Left ventricle myocardium inferior (tissue), 1 donor: ENCODE results near the gene PTPN13. TPM values are rescaled to one million over a fixed set of nuclear protein-coding genes. Genes with fewer than 3 reads are reported as not detected.

ENCODE experiments used
- DNase-seq: peaks from one replicate; pipeline ENCODE4 v3.0.0-alpha.2; 2020
- H3K27ac ChIP-seq: fragments of 200-600 bp; replicated peaks from 2 replicates; pipeline ENCODE4 v1.8.0; 2021
- H3K27me3 ChIP-seq: fragments of 200-600 bp; 2 replicates; pipeline ENCODE4 v1.8.0; 2021; ENCODE audit warnings: low read depth
- H3K36me3 ChIP-seq: fragments of 200-600 bp; 2 replicates; pipeline ENCODE4 v1.8.0; 2021
- H3K4me1 ChIP-seq: fragments of 200-600 bp; 2 replicates; pipeline ENCODE4 v1.8.0; 2021
- H3K4me3 ChIP-seq: fragments of 200-600 bp; 2 replicates; pipeline ENCODE4 v1.8.0; 2021; ENCODE audit warnings: mild to moderate bottlenecking, moderate library complexity
- H3K9me3 ChIP-seq: fragments of 200-600 bp; replicated peaks from 2 replicates; pipeline ENCODE4 v1.8.0; 2021
- intact Hi-C: fragments of 100-400 bp; cut with micrococcal nuclease; formaldehyde crosslinking; loops from one replicate; pipeline ENCODE4 v1.11.0; 2022
- total RNA-seq: library from RNA; stranded (reverse); fragmentation: NEBNext Ultra II Directional; extraction: Animal tissue kit (Norgen Biotek cat#: 25700); gene quantifications from one replicate; pipeline ENCODE4 v1.2.1, GENCODE V29; 2021
- TF ChIP-seq, protein P1 (sequence below): fragments of 200-600 bp; IDR thresholded peaks from 2 replicates; pipeline ENCODE4 v1.8.0; 2021; ENCODE audit warnings: antibody characterized with exemption, mild to moderate bottlenecking, borderline replicate concordance
- donor health status: DM: no; HTN: yes; CAD: no; lungs with severe emphysema.

PTPN13 gene
- total RNA-seq, 1 donor from 2014 or later: 3.8 TPM

DNA sequence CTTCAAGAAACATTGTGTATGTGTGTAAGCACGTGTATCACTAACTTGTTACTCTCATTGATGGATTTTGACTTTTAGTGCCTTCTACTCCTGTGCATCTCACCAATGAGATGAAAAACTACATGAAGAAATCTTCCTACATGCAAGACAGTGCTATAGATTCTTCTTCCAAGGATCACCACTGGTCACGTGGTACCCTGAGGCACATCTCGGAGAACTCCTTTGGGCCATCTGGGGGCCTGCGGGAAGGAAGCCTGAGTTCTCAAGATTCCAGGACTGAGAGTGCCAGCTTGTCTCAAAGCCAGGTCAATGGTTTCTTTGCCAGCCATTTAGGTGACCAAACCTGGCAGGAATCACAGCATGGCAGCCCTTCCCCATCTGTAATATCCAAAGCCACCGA lies 168.5 kb downstream of the PTPN13 start:
- intact Hi-C loops: no loop called here
- Histone ChIP-seq H3K9me3 (no peaks in the 10 kb centered on the region), H3K4me1 (no peaks in the 10 kb centered on the region), H3K36me3 (peaks cover 5% of the 10 kb centered on the region), H3K27me3 (no peaks in the 10 kb centered on the region), H3K27ac (no peak overlapping the region), H3K4me3 (no peak overlapping the region)
- no peak for DNase-seq
- TF ChIP-seq, protein P1, sequence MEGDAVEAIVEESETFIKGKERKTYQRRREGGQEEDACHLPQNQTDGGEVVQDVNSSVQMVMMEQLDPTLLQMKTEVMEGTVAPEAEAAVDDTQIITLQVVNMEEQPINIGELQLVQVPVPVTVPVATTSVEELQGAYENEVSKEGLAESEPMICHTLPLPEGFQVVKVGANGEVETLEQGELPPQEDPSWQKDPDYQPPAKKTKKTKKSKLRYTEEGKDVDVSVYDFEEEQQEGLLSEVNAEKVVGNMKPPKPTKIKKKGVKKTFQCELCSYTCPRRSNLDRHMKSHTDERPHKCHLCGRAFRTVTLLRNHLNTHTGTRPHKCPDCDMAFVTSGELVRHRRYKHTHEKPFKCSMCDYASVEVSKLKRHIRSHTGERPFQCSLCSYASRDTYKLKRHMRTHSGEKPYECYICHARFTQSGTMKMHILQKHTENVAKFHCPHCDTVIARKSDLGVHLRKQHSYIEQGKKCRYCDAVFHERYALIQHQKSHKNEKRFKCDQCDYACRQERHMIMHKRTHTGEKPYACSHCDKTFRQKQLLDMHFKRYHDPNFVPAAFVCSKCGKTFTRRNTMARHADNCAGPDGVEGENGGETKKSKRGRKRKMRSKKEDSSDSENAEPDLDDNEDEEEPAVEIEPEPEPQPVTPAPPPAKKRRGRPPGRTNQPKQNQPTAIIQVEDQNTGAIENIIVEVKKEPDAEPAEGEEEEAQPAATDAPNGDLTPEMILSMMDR: no peak

GRCh38 chr4:86769794-86770193 lies 175.7 kb downstream of the PTPN13 start:
- Histone ChIP-seq H3K27me3 (no peaks in the 10 kb centered on the region), H3K4me3 (no peak overlapping the region), H3K36me3 (peaks cover 6% of the 10 kb centered on the region), H3K27ac (no peak overlapping the region), H3K9me3 (no peaks in the 10 kb centered on the region), H3K4me1 (no peaks in the 10 kb centered on the region)
- intact Hi-C loops: no loop called here
- DNase-seq: no peak
- TF ChIP-seq, protein P1: no peak

- Histone ChIP-seq H3K9me3 (no peaks in the 10 kb centered on the region), H3K4me3 (no peak overlapping the region), H3K27me3 (no peaks in the 10 kb centered on the region), H3K36me3 (peaks cover 6% of the 10 kb centered on the region), H3K27ac (no peak overlapping the region), H3K4me1 (no peaks in the 10 kb centered on the region)
- intact Hi-C loops: no loop called here
- TF ChIP-seq, protein P1: no peak
- DNase-seq: no peak
These were observed 177.0 kb downstream of the PTPN13 start for GRCh38 chr4:86771141-86771540.

DNA sequence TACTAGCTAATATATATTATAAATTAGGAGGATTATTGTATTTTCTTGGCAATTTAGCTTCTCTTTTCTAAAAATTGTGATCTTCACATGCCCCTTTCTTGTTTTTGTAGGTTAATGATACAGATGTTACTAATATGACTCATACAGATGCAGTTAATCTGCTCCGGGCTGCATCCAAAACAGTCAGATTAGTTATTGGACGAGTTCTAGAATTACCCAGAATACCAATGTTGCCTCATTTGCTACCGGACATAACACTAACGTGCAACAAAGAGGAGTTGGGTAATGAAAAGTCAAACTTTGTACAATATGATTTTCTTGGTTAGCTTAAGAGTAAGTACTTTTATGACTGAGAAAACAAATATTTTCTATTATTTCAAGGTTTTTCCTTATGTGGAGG lies 180.9 kb downstream of the PTPN13 start:
- no peak overlapping the region for H3K4me3 ChIP-seq
- no peak for DNase-seq
- H3K27me3 ChIP-seq: no peaks in the 10 kb centered on the region
- TF ChIP-seq, protein P1: no peak
- no peak overlapping the region for H3K27ac ChIP-seq
- peaks cover 6% of the 10 kb centered on the region for H3K36me3 ChIP-seq
- intact Hi-C loops: no loop called here
- H3K9me3 ChIP-seq: no peaks in the 10 kb centered on the region
- no peaks in the 10 kb centered on the region for H3K4me1 ChIP-seq

GRCh38 chr4:86778175-86778574 lies 184.1 kb downstream of the PTPN13 start:
- Histone ChIP-seq H3K27ac (no peak overlapping the region), H3K9me3 (no peaks in the 10 kb centered on the region), H3K27me3 (no peaks in the 10 kb centered on the region), H3K36me3 (no peaks in the 10 kb centered on the region), H3K4me1 (no peaks in the 10 kb centered on the region), H3K4me3 (no peak overlapping the region)
- DNase-seq: no peak
- TF ChIP-seq, protein P1: no peak
- intact Hi-C loops: no loop called here

DNA sequence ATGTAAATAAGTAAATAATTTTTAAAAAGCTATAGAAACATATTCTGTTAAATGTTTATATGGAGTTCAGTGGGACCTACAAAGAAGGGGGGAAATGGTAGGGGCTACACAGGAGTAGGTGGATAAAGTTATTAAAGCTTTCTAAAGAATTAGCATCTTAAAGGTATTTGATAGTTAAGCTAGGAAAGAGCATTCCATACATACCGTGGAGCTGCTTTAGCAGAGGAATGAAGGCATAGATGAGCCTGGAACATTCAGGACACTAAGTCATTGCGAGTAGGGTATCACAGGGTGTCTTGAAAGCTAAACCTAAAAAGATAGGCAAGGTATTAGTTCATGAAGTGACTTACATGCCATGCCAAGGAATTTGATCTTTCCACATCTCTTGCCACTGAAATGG lies 194.7 kb downstream of the PTPN13 start:
- Histone ChIP-seq H3K4me1 (no peaks in the 10 kb centered on the region), H3K9me3 (peaks cover 3% of the 10 kb centered on the region), H3K4me3 (no peak overlapping the region), H3K27me3 (no peaks in the 10 kb centered on the region), H3K36me3 (peaks cover 10% of the 10 kb centered on the region), H3K27ac (no peak overlapping the region)
- DNase-seq: no peak
- TF ChIP-seq, protein P1: no peak
- intact Hi-C loops: no loop called here
